ENCODE measurements around the gene CPNE4. TPM values are rescaled to one million over a fixed set of nuclear protein-coding genes. Genes with fewer than 3 reads are reported as not detected.

Gene CPNE4
- total RNA-seq: not detected in 2 replicates

GRCh38 chr3:132034486-132035464 is at the start of gene CPNE4:
CPNE4 (minus strand) TSS chr3:132035014.

GRCh38 chr3:131502530-131503319 is 532.1 kb downstream of the CPNE4 start, which contains the start of gene MRPL3:
MRPL3 (minus strand) TSS chr3:131502971; CDS start chr3:131502821, 150 bp downstream.

Data from uterine smooth muscle cell (primary cell).